Uterus (tissue), 2 donors: ENCODE data around the gene MAGI2.

Experiments
- POLR2A ChIP-seq, 2 donors: fragments of 450-650 bp; IDR thresholded peaks; one replicate each; pipeline ENCODE4 v1.6.1; 2016; ENCODE audit warnings: antibody characterized with exemption in 2 of 2, mild to moderate bottlenecking in 1 of 2, moderate library complexity in 1 of 2
- TF ChIP-seq, protein P1 (sequence below), 4 experiments: fragments of 200-600 bp in 2 of 4; fragments of 450-650 bp in 2 of 4; sonication (generic) in 2 of 4; IDR thresholded peaks; one replicate each; pipeline ENCODE4 v1.5.1; 2016 to 2019; ENCODE audit warnings: antibody characterized with exemption in 4 of 4, mild to moderate bottlenecking in 2 of 4, moderate library complexity in 1 of 4

DNA sequence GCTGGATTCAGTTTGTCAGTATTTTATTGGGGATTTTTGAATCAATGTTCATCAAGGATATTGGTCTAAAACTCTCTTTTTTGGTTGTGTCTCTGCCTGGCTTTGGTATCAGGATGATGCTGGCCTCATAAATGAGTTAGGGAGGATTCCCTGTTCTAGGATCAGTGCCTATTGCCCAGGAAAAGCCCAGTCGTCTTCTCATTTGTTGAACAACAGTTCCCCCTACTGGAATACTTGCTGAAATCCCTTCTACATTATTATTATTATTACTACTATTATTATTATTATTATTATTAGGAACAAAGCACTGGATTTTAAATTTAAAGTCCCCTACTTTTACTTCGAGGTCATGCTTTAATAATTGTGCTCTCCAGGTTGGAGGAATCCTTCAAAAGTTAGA lies 528.9 kb downstream of the MAGI2 start:
- TF ChIP-seq, protein P1, sequence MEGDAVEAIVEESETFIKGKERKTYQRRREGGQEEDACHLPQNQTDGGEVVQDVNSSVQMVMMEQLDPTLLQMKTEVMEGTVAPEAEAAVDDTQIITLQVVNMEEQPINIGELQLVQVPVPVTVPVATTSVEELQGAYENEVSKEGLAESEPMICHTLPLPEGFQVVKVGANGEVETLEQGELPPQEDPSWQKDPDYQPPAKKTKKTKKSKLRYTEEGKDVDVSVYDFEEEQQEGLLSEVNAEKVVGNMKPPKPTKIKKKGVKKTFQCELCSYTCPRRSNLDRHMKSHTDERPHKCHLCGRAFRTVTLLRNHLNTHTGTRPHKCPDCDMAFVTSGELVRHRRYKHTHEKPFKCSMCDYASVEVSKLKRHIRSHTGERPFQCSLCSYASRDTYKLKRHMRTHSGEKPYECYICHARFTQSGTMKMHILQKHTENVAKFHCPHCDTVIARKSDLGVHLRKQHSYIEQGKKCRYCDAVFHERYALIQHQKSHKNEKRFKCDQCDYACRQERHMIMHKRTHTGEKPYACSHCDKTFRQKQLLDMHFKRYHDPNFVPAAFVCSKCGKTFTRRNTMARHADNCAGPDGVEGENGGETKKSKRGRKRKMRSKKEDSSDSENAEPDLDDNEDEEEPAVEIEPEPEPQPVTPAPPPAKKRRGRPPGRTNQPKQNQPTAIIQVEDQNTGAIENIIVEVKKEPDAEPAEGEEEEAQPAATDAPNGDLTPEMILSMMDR (IDR thresholded peaks at IDR 0.05), result no peak
- TF ChIP-seq POLR2A (IDR thresholded peaks at IDR 0.05), result no peak
